Stimulated activated naive CD4-positive, alpha-beta T cell (primary cell): ENCODE data around the gene SDF2L1.

Source experiments
- DNase-seq, 6 experiments: peaks; one replicate each; lab custom pipeline; 2025; lab: John Stamatoyannopoulos, UW

Gene SDF2L1

DNA sequence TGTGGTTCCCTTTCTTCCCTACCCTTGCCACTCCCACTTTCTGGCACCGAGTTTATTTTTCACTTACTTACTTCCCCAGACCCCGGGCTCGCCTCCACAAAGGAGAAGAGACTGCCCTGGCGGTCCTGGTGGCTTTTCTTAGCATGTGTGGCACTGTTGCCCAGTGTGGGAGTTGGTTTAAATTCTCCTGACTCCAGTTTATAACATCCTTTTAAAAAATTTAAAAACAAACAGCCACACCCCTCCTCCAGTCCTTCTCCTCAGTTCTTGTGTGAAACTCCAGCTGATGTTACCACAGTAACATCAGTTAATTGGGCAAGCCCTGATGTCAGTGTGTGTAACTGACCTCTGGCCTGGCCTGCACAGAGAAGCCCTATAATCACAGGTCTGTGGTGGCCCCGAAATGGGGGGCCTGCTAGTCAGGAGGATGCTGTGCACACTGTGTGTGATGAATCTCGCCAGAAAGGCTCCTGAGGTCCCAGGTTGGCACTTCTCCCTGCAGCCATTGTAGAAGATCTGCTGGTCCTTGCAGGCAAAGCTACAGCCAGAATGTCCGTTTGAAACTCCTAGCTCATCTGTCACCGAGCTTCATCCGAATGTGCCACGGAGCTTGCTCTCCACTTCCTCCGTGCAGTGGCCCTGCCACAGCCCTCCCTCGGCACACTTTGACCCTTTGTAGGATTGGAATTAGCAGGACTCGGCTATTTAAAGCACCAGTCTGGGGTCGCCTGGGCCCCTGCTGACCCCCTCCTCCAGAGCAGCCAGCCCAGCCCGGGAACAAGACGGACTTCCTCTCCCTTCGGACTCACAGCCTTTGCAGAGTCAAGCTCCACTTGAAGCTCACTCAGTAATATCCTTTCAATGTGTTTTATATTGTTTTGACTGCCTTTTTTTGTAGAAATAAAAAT lies 19.8 kb upstream of the SDF2L1 start:
- DNase-seq, result no peak

DNA sequence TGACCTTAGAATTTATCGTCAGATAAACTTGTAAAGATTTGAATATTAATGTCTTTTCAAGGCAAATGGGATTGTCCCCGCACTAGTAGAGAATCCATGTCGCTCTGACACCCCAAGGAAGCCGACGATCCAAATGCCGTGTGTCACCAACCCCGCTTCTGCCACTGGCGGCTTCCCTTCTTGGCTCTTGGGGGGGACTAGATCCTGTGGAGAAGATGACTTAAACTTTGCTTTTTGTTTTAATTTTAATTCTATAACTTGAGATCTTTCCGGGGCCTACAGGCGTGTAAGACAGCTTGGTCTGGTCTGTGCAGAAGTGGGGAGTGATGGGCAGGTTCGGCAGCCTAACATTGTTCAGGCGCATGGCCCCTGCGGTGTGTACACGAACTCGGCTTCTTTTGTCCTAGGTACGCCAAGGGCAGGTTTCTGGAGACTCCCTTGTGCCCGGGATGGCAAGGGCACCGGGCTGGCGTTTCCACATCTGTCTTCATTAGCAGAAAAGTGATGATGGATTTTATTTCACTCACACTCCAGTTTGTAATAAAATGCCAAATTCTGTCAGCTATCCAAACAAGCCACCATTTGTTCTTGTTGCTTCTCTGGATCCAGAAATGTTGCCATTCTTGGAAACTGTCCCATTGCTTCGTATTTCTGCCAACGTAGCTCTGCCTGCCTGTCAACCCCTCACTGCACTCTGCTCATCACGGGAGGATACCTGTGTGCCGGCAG lies 19.0 kb upstream of the SDF2L1 start:
- no peak for DNase-seq

DNA sequence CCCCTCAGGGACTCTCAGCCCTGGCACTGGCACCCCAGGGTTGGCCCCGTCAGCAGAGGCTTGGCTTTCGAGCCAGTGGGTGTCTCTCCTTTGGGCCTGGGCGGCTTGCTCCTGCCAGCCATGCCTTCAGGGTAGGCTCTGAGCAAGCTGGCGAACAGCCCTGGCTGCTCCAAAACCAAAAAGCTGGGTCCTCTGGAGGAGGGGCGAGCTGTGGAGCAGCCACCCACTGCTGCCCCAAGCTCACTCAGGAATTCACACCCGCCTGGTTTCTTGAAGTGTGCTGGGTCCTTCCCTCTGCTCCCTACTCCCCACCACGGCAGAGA lies 18.5 kb upstream of the SDF2L1 start:
- DNase-seq, result no peak

DNA sequence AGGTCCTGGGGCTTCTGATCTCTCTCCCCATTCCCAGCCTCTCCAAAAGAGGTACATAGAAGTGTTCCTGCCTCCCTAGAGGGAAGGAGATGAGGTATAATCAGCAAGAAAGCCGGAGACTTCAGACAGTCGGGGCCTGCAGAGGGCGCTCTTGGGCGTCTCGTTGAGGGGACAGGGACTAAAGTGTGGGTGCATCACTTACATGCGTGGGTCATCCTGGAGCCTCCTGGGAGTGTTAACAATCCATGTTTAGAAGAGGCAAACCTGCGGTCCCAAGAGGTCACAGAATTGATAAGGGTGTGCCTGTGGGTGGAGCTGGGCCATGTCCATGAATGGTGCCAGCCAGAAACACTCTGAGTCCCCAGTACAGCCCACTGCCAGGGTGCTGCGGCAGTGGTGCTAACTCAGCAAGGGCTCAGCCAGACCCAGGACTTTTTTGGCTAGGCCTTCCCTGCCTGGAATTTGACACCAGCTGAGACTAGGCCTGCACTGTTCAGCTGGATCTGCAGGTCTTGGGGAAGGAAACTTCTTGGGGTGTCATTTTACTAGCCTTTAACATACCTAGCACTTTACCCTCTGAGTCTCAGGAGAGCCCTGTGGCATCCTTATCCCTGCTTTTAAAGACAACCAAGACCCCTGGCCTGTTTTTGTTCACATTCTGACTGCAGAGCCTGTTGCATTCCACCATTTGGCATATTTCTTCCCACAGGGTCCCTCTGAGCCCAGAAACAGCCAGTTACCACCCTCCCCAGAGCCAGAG lies 17.8 kb upstream of the SDF2L1 start:
- DNase-seq, result peak in 4 of 6 experiments; percentile 6 to 26 (median 16)

DNA sequence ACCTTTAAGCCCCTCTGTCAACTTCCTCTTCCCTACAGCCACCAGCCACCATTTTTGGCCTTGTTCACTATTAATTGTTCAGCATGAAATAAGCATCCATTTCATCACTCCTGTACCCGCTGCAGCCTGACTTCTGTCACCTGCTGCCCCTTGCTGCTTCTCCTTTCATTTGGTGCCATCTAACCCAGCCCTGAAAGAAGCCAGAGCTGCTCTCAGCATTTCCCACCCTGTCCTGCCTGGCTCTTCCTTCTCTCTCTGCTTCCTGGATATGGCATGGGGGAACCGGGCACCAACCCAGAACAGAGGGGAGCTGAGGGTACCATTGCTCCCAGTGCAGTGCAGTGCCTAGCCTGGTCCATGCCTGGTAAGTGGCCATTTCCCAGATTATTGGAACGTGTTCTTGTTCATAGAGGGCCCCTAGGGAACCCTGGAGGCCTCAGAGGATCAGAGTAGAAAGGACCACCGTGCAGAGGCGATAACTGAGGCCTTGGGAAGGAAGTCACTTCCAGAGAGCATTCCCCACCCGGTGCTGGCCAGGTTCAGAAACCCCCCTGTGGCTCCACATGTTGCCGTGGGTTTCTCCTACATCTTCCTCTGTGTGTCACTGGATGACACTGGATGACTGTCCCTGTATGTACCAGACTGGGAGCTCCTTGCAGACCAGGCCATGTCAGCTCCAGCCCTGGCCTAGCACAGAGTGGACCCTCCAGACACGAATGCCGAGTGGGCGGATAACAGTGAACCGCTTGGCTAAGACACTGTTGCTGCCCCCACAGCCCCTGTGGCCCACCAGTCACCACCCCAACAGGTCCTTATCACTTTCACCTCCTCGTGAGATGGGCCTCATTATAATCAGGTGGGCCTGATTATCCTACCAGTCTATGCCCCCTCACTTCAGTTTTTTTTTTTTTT lies 17.0 kb upstream of the SDF2L1 start:
- DNase-seq, result no peak

DNA sequence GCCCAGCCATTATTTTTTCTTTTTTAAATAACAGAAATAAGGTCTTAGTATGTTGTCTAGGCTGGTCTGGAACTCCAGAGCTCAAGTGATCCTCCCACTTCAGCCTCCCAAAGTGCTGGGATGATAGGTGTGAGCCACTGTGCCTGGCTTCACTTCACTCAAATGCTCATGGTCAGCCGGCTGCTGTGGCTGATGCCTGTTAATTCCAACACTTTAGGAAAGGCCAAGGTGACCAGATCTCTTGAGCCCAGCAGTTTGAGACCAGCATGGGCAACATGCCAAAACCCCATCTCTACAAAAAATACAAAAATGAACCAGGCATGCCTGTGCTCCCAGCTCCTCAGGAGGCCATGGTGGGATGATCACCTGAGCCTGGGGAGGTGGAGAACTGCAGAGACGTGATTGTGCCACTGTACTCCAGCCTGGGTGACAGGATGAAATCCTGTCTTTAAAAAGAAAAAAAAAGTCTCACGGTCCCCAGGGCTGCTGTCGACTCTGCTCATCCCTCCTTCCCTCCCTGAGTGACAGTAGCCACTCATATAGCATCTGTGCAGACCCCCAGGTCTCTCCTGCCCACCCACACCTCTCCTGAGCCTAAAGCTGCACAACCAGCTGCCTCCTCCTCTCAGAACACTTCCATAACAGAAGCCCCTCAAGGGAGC lies 15.9 kb upstream of the SDF2L1 start:
- DNase-seq, result no peak

DNA sequence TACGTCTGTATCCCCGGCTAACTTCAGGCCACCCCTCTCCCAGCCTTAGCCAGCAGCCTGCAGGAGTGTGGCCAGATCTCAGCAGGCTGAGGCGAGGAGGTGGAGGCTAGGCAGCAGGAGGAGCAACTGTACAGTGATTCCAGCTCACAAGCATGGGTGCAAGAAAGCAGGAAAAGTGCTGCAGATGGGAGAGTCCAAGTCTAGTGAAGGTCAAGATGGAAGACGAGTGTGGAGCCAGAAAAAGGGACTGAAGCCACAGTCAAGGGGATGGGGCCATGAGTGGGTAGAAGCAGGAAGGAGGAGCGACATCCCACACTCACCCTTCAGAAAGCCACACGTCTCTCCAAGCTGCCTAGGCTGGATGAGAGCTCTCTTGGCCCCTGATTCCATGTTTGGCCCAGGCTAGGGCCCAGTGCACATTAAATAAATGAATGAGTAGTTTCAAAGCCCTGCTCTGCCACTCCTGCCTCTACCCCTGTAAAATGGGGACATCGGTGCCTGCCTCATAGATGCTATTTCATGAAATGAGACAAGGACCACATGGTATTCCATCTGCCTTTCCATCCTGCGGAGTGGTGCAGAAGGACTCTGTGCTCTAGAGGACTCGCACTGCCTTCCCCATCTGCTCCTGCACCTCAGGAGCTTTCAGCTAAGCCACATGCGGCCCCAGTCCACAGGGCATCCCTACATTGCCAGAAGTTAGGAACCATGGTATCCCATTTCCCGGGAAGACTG lies 15.2 kb upstream of the SDF2L1 start:
- no peak for DNase-seq

DNA sequence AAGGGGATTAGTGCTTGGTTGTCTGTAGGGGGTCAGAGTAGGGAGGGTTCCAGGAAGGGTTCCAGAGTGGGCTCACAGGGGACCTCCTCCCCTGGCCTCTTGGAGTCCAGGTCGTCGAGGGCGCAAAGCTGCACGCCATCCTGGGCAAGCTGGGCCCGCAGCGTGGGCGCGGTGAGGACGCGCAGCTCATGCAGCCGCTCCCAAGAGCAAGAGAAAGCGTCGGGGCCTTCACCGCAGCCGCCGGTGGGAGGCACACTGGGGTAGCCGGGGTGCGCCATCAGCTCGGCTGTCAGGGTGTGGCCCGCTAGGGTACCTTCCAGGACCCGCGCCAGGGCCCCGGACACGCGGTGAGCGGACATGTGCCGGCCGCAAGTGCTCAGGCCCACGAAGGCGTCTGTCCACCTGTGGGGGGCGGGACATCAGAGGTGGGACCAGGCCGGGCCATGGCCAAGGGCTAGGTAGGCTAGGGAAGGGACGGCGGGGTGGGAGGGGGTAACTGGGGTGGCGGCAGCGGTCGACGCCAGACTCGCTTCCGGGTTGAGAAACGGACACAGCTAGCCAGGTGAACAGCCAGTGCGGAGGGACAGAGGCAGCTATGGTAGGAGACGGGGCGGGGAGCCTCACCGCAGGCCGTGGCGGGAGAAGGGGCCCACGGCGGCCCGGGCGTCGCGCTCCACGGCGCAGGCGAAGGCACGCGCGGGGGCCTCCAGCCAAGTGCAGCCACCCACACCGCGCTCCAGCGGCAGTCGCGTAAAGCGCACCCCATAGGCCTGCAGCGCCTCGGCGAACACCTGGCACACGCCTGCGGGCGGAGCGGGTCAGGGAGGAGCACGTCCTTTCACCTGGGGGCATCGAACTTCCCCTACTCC lies 13.5 kb upstream of the SDF2L1 start:
- no peak for DNase-seq

DNA sequence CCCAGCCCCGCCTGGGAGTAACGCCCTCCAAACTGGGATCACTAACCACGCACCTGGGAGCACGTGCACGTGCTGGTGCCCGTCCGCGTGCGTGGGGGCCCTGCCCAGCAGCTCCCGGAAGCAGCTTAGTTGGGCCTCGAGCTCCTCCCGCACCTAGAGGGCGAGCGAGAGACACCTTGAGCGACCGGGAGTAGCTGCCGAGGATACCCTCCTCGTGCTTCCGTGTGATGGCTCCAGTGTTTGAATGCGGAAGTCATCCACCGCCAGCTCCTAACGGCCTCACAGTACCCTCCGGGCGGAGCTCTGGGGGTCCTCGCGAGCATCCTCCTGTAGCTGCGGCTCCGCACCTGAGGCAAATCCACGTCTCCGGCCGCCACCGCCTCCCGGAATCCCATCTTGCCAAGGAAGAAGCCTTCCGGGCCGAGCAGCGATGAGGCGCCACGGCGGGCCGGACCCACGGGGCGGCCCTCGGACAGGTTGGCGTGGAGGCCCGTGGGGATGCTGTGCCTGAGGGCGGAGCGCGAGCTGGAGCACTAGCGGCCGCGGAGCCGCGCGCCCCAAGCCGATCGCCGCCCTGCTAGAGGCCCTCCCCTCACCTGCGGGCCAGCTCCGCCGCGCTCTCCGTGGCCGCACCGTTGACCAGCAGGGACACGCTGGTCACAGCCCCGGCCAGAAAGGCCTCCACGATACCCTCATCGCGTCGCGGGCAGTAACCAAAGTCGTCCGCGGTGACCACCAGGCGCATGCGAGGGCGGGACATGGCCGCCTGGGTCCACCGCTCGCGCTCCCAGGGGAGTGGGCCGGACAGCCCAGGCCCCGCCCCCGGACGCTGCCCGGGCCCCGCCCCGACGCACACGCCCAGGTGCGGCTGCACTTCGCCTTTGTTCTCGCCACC lies 12.6 kb upstream of the SDF2L1 start, which contains the start of gene YDJC:
Gene YDJC, minus strand, starts transcription at position 768 of the 895 bp plus-strand sequence. Its CDS starts 8 bp downstream, at position 760.
- peak; percentile 86 to 93 (median 91) for DNase-seq

DNA sequence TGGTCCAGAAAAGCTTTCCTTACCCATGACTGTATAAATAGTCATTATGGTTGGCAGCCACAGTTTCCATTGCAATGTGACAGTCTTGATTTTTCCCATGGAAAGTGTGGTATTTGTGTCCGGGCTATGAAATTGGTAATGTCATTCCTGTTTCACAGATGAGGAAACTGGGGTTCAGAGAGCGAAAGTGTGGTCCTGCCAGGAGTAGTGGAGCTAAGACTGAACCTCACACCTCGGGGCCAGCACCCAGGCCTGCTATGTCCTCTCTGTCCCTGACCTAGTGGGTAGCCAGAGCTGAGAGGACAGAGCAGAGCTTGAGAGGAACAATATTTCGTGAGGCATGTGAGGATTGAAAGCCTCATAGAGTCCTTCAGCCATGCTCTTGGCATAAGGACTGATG lies 11.1 kb upstream of the SDF2L1 start:
- no peak for DNase-seq

DNA sequence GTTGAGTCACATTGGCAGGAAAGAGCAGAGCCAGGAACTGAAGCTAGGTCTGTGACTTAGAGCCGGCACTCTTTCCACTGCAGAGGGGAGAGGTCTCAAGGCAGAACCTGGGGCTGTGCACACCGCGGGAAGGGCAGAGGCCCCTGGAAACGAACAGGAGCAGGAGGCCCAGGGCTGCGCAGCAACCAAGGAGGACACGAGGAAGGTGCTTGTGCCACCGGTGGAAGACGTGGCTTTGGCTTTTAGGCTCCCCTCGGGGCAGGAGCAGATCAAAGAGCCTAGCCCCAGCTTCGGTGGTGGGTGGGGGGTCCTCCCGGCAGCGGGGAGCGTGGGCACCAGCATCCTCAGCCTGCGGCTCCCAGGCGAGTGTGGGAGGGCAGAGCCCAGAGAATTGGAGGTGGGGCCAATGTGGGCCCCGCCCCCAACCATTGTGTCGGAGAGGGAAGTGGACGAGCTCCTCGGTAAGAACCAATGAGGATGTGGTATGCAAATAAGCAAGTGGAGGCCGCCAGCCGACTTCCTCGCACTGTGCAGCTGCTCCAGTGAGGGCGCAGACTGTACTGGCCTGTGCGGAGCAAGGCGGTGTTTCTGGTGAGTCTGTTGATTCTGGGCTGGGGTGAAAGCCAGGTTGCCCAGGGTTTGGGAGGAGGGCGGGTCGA lies 9.7 kb upstream of the SDF2L1 start, which contains the start of gene CCDC116:
Gene CCDC116, plus strand, starts transcription at position 524 of the 659 bp plus-strand sequence. CDS start 422 bp downstream, outside the sequence.
- DNase-seq, result peak; percentile 10 to 43 (median 24)

DNA sequence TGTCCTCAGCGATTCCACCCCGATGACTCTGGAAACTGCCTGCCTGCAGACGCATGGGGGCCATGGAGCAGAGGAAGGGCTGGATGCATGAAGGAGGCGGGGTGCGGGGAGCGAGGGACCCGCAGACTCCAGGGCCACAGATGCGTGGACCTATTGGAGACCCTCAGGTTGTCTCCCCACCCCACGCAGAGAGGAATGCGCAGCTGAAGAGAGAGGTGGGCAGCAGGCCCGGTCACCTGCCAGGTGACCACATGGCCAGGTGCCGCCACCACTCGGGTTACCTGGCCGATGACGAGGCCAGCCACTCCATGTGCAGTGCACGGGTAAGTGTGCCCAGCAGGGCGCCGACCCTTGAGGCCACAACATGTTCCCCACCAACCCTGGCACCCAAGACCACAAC lies 9.2 kb upstream of the SDF2L1 start:
- no peak for DNase-seq

DNA sequence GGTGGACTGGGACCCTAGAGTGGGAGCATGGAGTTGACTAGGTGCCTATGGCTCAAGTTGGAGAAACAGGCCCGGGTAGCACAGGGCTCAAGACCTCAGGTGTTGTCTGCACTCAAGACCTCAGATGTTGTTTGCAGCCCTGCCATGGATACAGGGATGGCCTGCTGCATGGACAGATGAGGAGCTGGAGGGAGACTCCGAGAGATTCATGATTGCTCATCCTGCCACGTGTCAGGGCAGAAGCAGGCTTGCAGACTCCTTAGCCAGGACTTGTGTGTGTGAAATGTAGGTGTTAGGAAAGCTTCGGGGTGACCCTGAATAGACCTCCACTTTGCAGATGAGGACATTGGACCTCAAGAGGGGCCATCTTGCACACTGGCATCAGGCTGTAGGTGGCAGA lies 8.6 kb upstream of the SDF2L1 start:
- no peak for DNase-seq

DNA sequence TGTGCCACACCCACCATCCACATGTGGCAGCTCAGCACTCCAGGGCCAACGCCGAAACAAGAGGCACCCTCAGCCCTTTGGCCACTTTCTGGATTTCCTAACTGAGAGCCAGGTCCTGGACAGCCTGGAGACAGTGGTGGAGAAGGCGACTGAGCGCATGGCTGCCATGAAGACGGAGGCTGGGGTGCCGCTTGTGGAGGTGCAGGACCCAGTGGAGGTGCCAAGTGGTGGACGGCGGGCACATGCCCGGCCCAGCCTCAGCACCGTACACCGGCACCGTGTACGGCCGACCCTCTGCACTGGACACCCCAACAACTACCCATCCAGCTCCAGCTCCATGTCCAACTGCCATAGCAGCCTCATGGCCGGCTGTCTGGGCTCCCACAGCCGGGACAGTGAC lies 8.0 kb upstream of the SDF2L1 start:
- no peak for DNase-seq

DNA sequence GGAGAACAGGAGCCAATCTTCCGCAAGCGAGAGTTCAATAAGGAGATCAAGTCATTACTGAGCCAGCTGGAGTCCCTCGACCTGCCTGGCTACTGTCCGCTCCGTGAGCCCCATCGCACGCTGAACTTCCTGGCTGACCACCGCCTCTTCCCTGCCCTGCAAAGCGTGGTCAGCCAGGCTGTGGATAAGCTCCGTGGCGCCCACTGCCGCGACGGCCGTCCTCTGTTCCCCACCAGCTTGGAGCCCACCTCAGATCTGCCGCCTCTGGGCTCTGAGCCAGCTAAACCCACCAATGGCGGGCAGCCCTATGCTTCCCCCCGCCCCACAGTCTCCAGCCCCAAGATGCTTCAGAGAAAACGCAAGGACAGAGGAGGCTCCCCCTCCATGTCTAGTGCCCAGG lies 7.3 kb upstream of the SDF2L1 start:
- DNase-seq, result no peak

DNA sequence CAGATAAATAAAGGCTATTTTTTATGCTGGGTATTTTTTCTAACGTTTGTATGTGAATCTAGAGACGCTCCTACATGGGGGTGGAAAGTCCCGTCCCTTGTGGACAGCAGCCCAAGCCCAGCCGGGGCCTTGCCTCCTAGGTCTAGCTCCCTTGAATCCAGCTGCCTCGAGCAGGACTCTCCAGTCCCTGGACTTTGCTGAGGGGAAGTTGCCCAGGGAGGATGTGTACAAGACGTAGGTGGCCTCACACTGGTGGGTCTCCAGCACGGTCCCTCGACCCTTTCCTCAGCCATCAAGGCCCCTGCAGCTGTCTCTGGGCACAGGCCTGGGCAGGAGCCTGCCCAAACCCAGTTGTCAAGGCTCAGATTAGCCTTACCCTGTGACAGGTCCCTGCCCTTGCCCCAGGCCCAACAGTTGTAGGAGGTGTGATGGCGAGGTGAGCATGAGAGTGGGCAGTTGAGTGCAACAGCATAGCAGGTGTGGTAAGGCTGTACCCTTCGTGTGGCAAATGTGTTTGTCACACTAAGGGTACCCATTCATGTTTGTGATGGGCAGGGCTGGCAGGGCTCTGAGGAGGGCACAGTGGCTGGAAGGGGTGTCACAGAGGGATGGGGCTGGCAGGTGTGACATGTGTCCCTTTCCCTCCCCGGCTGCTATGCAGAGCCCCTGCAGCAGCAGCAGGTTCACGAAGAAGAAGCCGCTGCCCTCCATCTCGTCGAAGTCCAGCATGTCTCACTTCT lies 6.2 kb upstream of the SDF2L1 start:
- DNase-seq, result no peak
